Measurements from ENCODE around the gene SF3B6. TPM values are rescaled to one million over a fixed set of nuclear protein-coding genes. Genes with fewer than 3 reads are reported as not detected.

SF3B6 gene
- total and polyA plus RNA-seq, 2 of the 4 experiments (the other 2 are of a cell fraction) = 143 to 191 TPM

DNA sequence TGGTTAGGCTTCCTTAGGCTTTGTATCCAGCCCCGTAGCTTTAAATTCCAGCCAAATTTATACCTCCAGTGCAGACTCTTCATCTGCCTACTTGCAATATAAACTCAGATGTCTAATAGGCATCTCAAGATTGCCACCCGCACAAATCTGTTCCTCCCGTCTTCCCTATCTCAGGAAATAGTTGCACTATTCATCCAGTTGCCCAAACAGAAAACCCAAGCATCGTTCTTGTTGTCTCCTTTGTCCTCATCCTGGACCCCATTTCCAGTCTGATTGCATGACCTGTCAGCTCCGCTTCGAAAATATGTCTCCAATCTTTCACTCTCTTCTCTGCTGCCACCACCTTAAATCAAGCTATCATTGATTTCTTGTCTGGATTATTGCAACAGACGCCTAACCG is 24.3 kb downstream of the SF3B6 start:
- Histone ChIP-seq H2BK5ac (ENCODE audit: low read depth, low read length, poor library complexity, severe bottlenecking) (no peak overlapping the region), H2AK5ac (ENCODE audit: low read depth, low read length) (no peak overlapping the region), H3K27ac (ENCODE audit: insufficient read depth, low read length) (no peak overlapping the region), H2BK20ac (ENCODE audit: low read depth, low read length) (no peak overlapping the region), H3K9me3 (ENCODE audit: control insufficient read depth, insufficient read depth, low read length) (no peaks in the 10 kb centered on the region), H3K4me3 (ENCODE audit: insufficient read depth, low read depth, low read length) (no peak overlapping the region), H2AFZ (replicated peaks; ENCODE audit: low read length, poor library complexity) (no peak overlapping the region), H3K36me3 (ENCODE audit: control insufficient read depth, insufficient read depth, low read length) (no peaks in the 10 kb centered on the region), H3K9ac (ENCODE audit: low read depth, low read length) (no peak overlapping the region), H2BK120ac (ENCODE audit: low read depth, low read length) (no peak overlapping the region), H3K4ac (ENCODE audit: low read depth, low read length) (no peak overlapping the region), H3K18ac (ENCODE audit: low read depth, low read length) (no peak overlapping the region), H3K14ac (replicated peaks; ENCODE audit: low read depth, low read length) (no peak overlapping the region), H2BK15ac (ENCODE audit: low read depth, low read length) (no peak overlapping the region), H3K79me1 (ENCODE audit: low read depth in 1 of 2, low read length in 2 of 2) (peaks cover 3 to 8% of the 10 kb centered on the region in 2 experiments; a peak in 1 of 4 replicates), H3K9me1 (ENCODE audit: insufficient read depth, low read length) (peaks cover 8% of the 10 kb centered on the region), H4K5ac (ENCODE audit: low read depth, low read length) (no peak overlapping the region), H4K8ac (ENCODE audit: low read depth in 2 of 2, low read length in 2 of 2) (no peak overlapping the region), H4K91ac (ENCODE audit: insufficient read depth, low read depth, low read length) (no peak overlapping the region), H3K56ac (ENCODE audit: extremely low read depth, insufficient read depth, low read length) (no peak overlapping the region), H2AK9ac (replicated peaks; ENCODE audit: low read depth, low read length, poor library complexity) (no peak overlapping the region), H3K4me2 (ENCODE audit: low read depth, low read length) (no peak overlapping the region), H3K27me3 (ENCODE audit: control insufficient read depth, insufficient read depth, low read length) (no peaks in the 10 kb centered on the region), H3K4me1 (ENCODE audit: control insufficient read depth, insufficient read depth, low read length) (no peaks in the 10 kb centered on the region), H4K20me1 (ENCODE audit: insufficient read depth, low read length) (no peaks in the 10 kb centered on the region), H3K23ac (ENCODE audit: low read depth, low read length) (peak overlapping the region; percentile 6; the same call in 1 of the 2 replicates)
- no TSS peak for BruUV-seq (replicated peaks)
- no peak for ATAC-seq (ENCODE audit: low read depth)
- dilution Hi-C loops (cut with HindIII; ENCODE audit: low sequenced_read_pairs, unreplicated experiment) = no loop called here
- in situ Hi-C loops (cut with MboI; ENCODE audit: low sequenced_read_pairs) = no loop called here
- intact Hi-C loops (cut with micrococcal nuclease) = no loop called here
- ChIA-PET POLR2A (ENCODE audit: unreplicated experiment) (no interaction called here), CTCF (no interaction called here)
- TF ChIP-seq POLR2A (IDR thresholded peaks at IDR 0.05; ENCODE audit: low read depth, low read length) (no peak), MAFK (IDR thresholded peaks at IDR 0.05; ENCODE audit: low read depth, low read length) (no peak)
- TF ChIP-seq, protein P1, sequence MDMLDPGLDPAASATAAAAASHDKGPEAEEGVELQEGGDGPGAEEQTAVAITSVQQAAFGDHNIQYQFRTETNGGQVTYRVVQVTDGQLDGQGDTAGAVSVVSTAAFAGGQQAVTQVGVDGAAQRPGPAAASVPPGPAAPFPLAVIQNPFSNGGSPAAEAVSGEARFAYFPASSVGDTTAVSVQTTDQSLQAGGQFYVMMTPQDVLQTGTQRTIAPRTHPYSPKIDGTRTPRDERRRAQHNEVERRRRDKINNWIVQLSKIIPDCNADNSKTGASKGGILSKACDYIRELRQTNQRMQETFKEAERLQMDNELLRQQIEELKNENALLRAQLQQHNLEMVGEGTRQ (IDR thresholded peaks at IDR 0.05; ENCODE audit: low read depth, low read length) = no peak
- no peak for DNase-seq
- 92% methylated on average over 6 of the region's 8 CpGs; no CpG with 5 or more reads in 1 of the 2 experiments for WGBS, 2 experiments (ENCODE audit: extremely low coverage in 2 of 2, insufficient read length in 1 of 2)
